Breast epithelium (tissue), 4 donors: ENCODE results near the gene ZNHIT2. TPM values are rescaled to one million over a fixed set of nuclear protein-coding genes. Genes with fewer than 3 reads are reported as not detected.

Source experiments
- DNase-seq, 2 donors: peaks; one replicate each; pipeline ENCODE4 v3.0.0-alpha.2; 2019; ENCODE audit warnings: low spot score in 2 of 2
- H3K27ac ChIP-seq, 2 donors: fragments of 200-600 bp; sonication (generic) in 1 of 2; one replicate each; pipeline ENCODE4 v1.5.1; 2016 to 2019; ENCODE audit warnings: mild to moderate bottlenecking in 1 of 2
- H3K27me3 ChIP-seq, 2 donors: fragments of 200-600 bp; sonication (generic) in 1 of 2; one replicate each; pipeline versions ENCODE4 v1.5.1 to v1.6.0; 2017 to 2019; ENCODE audit warnings: control low read depth in 1 of 2, mild to moderate bottlenecking in 1 of 2
- H3K36me3 ChIP-seq: fragments of 200-600 bp; one replicate; pipeline ENCODE4 v1.5.1; 2019
- H3K4me1 ChIP-seq, 2 donors: fragments of 200-600 bp; sonication (generic); one replicate each; pipeline ENCODE4 v1.5.1; 2016 to 2019; ENCODE audit warnings: control low read depth in 1 of 2
- H3K4me3 ChIP-seq, 3 donors: fragments of 200-600 bp; sonication (generic); 1 replicate in 2 of 3; 2 replicates in 1 of 3; pipeline ENCODE4 v1.5.1; 2016 to 2019; ENCODE audit warnings: mild to moderate bottlenecking in 3 of 3, moderate library complexity in 2 of 3
- H3K9me3 ChIP-seq, 2 donors: fragments of 200-600 bp; sonication (generic) in 1 of 2; one replicate each; pipeline ENCODE4 v1.5.1; 2016 to 2019; ENCODE audit warnings: control low read depth in 1 of 2
- CTCF ChIP-seq, 3 donors: fragments of 450-650 bp; IDR thresholded peaks; one replicate each; pipeline ENCODE4 v1.5.1; 2016 to 2017; ENCODE audit warnings: antibody characterized with exemption in 3 of 3, mild to moderate bottlenecking in 3 of 3, moderate library complexity in 3 of 3
- POLR2A ChIP-seq: fragments of 450-650 bp; IDR thresholded peaks from one replicate; pipeline ENCODE4 v1.6.1; 2016; ENCODE audit warnings: antibody characterized with exemption, mild to moderate bottlenecking, moderate library complexity
- POLR2AphosphoS5 ChIP-seq, 3 donors: sonication (generic); formaldehyde crosslinking; IDR thresholded peaks; one replicate each; pipeline ENCODE4 v1.6.1; 2017; ENCODE audit warnings: antibody characterized with exemption in 3 of 3
- intact Hi-C: fragments of 100-400 bp; cut with DNase I; formaldehyde crosslinking; loops from one replicate; pipeline ENCODE4 v1.15.1; 2023; ENCODE audit warnings: low total_unique reads
- total RNA-seq, 3 donors: library from RNA; depleted of rRNA; stranded (reverse); fragments of >200 nt; gene quantifications; one replicate each; pipeline ENCODE4 v1.1.0, GENCODE V29; 2016

The ZNHIT2 gene
- total RNA-seq, 3 donors from 2014 or later = 14.6 to 23.3 (median 20.3) TPM

GRCh38 chr11:65116370-65117205, 913 bp downstream of the ZNHIT2 start:
- Histone ChIP-seq H3K9me3 (no peaks in the 10 kb centered on the region), H3K4me3 (peak overlapping the region; percentile 90 to 97 (median 92)), H3K27me3 (no peaks in the 10 kb centered on the region), H3K4me1 (peaks cover 10 to 22% of the 10 kb centered on the region in 2 donors), H3K27ac (peak overlapping the region; percentile 79 to 89), H3K36me3 (no peaks in the 10 kb centered on the region)
- intact Hi-C loops = no loop called here
- TF ChIP-seq CTCF (IDR thresholded peaks at IDR 0.05) = no peak
- no peak for TF ChIP-seq POLR2A
- no peak for TF ChIP-seq POLR2AphosphoS5 (IDR thresholded peaks at IDR 0.05)
- no peak for DNase-seq

GRCh38 chr11:65115361-65116082, 2.0 kb downstream of the ZNHIT2 start:
- DNase-seq = no peak
- TF ChIP-seq POLR2A = no peak
- no peak for TF ChIP-seq CTCF (IDR thresholded peaks at IDR 0.05)
- TF ChIP-seq POLR2AphosphoS5 (IDR thresholded peaks at IDR 0.05) = no peak

GRCh38 chr11:65114538-65115171, 2.8 kb downstream of the ZNHIT2 start:
- H3K9me3 ChIP-seq = no peaks in the 10 kb centered on the region
- H3K36me3 ChIP-seq = peaks cover 1% of the 10 kb centered on the region
- intact Hi-C loops = no loop called here
- no peak for TF ChIP-seq CTCF (IDR thresholded peaks at IDR 0.05)
- H3K27me3 ChIP-seq = no peaks in the 10 kb centered on the region
- peaks cover 6 to 17% of the 10 kb centered on the region in 2 donors for H3K4me1 ChIP-seq
- DNase-seq = no peak
- no peak overlapping the region for H3K4me3 ChIP-seq
- no peak overlapping the region for H3K27ac ChIP-seq

More at GRCh38 chr11:65115361-65116082, 2.0 kb downstream of the ZNHIT2 start:
- peaks cover 6 to 17% of the 10 kb centered on the region in 2 donors for H3K4me1 ChIP-seq
- no peaks in the 10 kb centered on the region for H3K27me3 ChIP-seq
- intact Hi-C loops = no loop called here
- no peaks in the 10 kb centered on the region for H3K9me3 ChIP-seq
- no peak overlapping the region for H3K4me3 ChIP-seq
- H3K36me3 ChIP-seq = no peaks in the 10 kb centered on the region
- no peak overlapping the region for H3K27ac ChIP-seq

- H3K36me3 ChIP-seq = peaks cover 5% of the 10 kb centered on the region
- no peaks in the 10 kb centered on the region for H3K9me3 ChIP-seq
- H3K4me1 ChIP-seq = peaks cover 6 to 17% of the 10 kb centered on the region in 2 donors
- H3K27ac ChIP-seq = no peak overlapping the region
- TF ChIP-seq POLR2A = no peak
- TF ChIP-seq POLR2AphosphoS5 (IDR thresholded peaks at IDR 0.05) = no peak
- TF ChIP-seq CTCF (IDR thresholded peaks at IDR 0.05) = no peak
- no peak overlapping the region for H3K4me3 ChIP-seq
- no peak for DNase-seq
- intact Hi-C loops = no loop called here
- no peaks in the 10 kb centered on the region for H3K27me3 ChIP-seq
These were observed 3.7 kb downstream of the ZNHIT2 start for GRCh38 chr11:65113839-65114238.
